22Rv1 (cell line): ENCODE results near the gene SBSN.

Experiments used
- CTCF ChIP-seq: fragments of 450-650 bp; IDR thresholded peaks from 2 replicates; pipeline ENCODE4 v1.5.1; 2017; ENCODE audit warnings: mild to moderate bottlenecking
- ZFX ChIP-seq: fragments of 450-650 bp; IDR thresholded peaks from 2 replicates; pipeline ENCODE4 v1.6.1; 2017; ENCODE audit warnings: antibody characterized with exemption, borderline replicate concordance

GRCh38 chr19:35549174-35549788, 21.2 kb upstream of the SBSN start:
- TF ChIP-seq CTCF (peak; percentile 88), ZFX (no peak)
